Fibroblast of upper back skin (primary cell): ENCODE results near the gene MAP4K2.

Experiments
- DNase-seq: peaks from one replicate; pipeline ENCODE4 v3.0.0-alpha.2; 2013

MAP4K2 gene

GRCh38 chr11:64766881-64767280 lies 36.1 kb downstream of the MAP4K2 start:
- no peak for DNase-seq

DNA sequence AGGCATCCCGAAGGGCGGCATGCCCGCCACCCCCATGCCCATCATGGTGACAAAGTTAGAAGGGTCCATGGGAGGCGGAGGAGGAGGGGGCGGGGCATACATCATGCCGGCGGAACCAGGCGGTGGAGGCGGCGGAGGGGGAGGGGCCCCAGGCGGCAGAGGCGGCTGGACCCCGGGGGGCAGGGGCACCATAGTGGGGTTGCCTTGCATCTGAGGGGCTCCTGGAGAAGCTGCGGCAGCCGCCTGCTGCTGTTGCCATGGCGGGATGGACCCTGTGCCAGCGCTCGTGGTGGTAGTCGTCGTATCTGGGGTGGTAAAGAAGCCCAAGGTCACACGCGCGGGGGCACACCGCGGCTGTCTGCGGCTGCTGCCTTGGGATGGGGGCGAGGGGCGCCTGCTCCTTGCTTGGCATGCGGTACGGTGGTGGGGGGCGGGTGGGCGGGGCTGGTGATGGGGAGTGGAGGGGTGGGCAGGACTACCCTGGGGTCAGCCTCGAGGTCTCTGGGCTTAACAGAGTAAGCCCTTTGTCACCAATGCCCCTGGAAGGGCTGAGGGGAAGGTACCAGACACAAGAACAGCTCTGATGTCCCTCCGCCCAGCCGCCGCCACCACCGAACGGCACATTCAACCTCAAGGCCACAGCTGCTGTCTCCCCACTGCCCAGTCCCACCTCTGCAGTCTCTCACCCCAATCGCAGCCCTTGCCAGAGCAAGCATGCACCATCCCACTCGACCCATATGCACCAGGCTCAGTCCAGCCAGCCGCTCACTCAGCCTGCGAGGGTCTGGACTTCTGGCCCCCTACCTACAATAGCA lies 37.0 kb downstream of the MAP4K2 start:
- no peak for DNase-seq

- DNase-seq, result no peak
Measured at GRCh38 chr11:64765291-64765850, 37.6 kb downstream of the MAP4K2 start.

- DNase-seq, result no peak
Measured at GRCh38 chr11:64764753-64765152, 38.3 kb downstream of the MAP4K2 start.

DNA sequence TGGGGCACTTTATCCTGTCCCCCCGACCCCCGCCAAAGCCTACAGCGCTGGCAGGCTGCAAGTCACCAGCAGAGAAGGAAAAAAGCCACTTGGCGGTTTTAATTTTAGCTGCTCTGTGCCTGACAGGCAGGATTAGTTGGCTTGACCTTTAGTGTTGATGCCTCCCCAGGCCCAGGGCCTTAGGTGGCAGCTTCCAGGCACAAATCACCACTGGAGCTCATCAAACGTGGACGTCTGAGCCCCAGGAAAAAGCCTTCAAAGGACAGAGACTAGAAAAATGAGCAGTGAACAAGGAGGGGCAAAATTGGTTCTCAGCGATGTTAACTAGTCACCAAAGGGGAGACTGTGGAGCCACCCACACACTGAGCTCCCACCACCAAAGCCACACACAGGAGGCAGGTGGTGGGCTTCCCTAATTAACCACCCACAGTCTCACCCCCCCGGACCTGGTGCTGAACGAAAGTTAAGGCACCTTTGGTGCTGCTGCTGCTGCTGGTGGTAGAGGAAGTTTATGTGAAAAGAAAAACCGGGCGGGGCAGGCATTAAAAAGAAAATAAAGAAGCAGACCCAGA lies 38.9 kb downstream of the MAP4K2 start:
- no peak for DNase-seq

DNA sequence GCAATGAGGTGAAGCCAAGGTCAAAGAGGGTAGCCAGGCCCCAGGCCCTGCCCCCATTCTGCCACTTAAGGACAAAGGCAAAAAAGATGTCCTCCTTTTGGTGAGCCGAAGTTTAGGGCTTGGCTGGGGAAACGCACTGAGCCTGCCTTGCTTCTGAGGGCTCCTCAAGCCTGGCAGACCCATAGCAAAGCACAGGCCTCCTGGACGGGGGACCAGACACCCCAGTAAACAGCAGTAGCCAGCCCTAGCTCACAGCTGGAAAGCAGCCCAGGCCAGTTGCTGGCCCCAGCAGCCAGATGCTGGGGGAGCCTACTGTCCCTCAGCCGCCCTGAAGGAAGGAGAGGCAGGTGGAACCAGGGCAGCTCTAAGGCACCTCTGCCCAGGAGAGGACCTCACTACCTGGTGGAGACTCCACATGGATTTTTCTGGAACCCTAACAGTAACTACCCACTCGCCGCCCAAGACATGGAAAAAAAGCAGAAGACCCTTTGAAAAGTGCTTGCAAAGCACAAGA lies 39.4 kb downstream of the MAP4K2 start:
- DNase-seq, result no peak

DNA sequence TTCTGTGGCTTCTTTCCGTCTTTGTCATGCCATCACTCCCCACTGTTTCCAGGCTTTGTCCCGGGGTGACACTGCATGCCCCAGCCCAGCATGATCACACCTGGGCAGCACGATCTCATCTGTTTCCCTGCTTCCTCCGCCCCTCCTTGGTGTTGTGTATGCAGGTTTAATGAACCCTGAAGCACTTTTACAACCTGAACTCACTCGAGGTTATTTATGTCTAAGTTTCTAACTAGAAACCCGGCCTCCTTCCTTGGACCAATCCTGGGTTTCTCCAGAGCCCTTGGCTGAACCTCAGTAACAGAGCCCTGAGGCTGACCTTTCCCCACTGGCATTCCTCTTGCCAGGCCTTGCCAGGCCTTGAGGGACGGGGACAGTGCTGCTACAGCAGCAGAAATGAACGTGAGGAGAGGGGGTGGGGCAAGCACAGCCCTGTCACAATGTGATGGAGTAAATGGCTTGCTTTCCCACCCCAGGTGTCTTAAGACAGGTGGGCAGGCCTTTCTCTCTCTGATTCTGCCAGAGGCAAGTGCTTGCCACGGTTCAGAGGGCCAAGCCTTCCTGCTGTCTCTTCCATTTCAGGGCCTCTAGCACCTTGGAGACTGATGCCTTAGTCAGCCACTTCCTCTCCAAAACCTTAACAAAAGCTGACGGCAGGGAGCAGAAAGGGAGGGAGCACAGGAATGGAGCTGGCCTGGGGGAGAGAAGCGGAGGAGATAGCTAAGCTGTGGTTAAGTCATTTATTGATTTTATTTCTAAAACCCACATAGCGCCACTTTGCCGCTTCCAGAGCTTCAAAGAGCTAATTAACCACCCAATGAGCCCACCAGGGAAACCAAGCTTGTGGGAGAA lies 40.1 kb downstream of the MAP4K2 start:
- peak; percentile 67 for DNase-seq

GRCh38 chr11:64762277-64762673 lies 40.7 kb downstream of the MAP4K2 start:
- no peak for DNase-seq

DNA sequence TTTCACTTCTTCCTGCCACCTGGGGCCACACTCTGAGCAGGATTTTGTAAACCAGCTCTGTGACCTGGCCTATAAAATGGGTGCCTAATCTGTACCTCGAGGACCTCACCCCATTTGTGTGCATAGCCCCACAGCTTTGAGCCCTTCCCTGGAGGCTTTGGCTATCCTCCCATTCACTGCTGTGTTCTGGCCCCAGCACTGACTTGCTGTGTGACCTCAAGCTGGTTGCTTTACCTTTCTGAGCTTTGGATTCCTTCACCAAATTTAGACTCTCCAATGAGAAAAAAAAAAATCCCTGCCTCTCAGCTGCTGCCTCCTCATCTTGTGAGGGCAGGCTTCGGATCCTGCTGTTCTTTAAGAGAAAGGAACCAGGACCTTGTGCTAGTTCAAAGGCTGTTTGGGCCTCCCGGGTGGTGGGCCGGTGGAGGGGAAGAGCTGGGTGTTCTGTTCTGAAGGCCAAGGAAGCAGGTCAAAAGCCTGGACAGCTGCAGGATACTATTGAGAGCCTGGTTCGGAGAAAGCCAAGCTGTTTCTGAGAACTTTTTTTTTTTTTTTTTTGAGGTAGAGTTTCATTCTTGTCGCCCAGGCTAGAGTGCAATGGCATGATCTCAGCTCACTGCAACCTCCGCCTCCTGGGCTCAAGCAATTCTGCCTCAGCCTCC lies 42.1 kb downstream of the MAP4K2 start:
- DNase-seq, result no peak

DNA sequence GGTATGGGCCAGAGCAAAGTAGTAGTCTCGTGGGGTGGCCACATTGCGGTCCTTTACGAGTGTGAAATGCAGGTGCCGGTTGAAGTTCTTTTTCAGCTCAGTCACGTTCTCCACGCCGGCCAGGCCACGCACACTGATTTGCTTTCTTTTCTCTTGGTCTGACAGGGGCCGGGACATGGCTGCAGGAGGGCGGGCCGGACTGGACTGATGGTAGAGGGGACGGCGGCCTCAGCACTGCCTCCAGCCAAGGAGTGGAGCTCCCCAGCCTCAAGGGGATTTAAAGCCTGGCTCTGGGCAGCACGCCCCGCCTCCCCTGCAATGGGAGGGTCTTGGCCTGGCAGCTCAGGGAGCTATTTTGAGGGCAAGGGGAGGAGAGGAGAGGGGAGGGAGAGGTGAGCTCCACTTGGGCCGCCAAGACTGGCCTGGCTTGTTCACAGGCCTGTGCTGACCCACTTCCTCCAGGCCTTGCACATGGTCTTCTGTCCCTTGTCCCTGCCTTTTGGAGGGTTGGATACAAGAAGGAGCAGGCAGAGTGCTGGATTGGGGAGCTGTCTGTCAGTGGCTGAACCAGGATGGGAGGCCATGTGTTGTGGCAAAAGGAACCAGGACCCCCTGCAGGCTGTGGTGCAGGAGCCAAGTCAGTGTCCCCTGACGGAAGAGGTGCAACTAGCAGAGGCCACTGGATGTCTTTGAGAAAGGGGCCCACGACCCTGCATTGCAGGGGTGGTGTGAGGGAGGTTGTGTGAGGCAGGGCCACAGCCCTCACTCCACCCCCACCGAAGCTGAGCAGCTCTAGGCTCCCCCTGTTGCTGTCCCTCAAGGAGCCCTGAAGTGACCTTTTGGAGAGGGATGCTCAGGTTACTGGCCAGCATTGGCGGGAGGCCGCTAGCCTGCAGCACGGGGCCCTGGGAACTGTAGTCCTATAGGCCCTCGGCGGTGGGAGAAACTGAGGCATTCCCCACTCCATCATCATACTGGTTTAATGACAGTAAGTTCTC lies 43.0 kb downstream of the MAP4K2 start, which contains the start of gene PYGM:
PYGM (minus strand) TSS at position 253 of the 998 bp plus-strand sequence; CDS start at position 177, 76 bp downstream.
- peak; percentile 61 for DNase-seq

DNA sequence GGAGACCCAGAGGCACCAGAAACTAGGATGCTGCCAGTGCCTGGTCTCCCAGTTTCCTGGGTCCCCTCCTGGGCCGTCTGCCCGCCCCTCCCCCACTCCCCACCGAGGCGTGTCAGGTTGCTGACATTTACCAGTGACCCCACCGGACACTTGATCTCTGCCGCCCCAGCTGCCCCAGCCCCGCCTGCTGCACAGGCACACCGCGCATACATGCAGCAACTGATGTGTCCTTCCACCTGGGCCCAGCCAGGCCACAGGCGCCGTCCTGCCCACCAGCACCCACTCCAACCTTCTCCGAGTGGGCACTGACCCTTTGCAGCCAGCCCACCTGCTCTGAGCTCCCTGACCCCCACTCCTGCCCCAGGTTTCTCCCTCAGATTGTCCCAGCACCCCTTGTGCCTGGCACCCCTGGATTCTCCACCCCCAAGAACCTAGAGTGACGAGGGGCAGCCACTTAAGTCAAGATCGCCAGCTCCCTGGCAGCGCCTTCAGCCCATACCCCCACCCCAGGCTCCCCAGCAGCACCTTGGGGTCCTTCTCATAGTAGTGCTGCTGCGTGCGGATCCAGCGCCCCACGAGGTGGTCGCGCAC lies 43.8 kb downstream of the MAP4K2 start:
- DNase-seq, result no peak

DNA sequence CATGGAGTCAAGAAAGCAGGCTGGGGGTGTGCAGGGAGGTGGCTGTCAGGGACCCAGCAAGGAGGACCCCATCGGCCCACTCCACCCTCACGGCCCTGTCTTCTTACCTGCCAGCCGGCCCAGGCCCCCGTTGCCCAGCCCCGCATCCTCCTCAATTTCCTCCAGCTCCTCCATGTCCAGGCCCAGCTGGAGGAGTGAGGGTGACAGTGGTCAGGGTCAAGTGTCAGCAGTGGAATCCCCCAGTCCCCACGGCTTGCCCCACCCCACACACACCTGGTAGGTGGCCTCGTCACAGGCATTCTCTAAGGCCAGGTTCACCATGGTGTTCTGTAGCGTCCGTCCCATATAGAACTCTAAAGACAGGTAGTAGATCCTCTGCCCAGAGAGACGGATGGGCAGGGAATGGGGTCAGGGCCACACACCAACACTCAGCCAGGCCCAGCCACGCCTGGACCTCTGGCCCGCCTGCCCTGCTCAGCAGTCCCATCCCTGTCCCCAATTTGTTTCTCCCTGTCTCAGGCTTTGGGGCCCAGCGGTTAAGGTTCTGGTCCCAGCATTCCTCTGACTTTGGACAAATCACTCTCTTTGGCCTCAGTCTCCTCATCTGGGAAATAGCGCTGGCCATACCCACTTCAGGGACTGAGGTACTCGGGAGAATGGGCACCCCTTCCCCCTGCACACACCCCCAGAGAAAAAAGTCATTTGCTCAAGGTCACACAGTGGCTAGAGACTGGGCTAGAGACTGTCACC lies 44.5 kb downstream of the MAP4K2 start:
- no peak for DNase-seq

DNA sequence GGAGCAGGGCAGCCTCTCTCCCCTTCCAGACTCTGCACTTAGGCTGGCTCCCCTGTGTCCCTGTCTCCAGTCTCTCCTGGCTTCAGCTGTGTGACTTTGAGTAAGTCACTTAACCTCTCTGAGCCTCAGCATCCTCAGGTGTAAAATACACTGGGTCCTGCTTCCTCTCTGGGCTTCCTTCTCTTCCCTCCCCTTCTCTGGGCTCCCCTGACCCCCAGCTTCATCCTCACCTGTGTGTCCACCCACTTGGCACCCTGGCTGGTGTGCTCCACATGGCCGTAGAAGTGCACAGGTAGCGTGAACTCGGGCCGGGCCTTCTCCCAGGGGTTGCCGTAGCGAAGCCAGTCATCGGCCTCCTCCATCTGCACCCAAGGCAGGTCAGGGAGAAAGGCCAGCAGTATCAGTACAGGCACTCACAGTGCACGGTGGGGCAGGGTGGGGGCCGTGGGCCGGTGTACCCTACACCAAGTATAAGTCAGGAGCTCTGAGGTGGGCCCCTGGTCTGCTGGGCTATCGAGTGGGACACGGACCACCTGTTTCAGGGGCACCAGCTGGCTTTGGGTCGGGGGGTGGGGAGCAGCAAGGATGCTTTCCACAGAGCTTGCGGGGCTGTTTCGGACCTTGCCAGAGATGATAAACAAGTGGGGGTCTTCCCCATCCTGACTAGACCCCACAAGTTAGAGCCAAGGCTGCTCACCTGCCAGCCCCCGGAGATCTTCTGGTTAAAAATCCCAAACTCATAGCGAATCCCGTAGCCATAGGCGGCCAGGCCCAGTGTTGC lies 45.3 kb downstream of the MAP4K2 start:
- no peak for DNase-seq

GRCh38 chr11:64755681-64756361 lies 47.2 kb downstream of the MAP4K2 start:
- DNase-seq, result no peak

GRCh38 chr11:64754919-64755662 lies 47.9 kb downstream of the MAP4K2 start:
- no peak for DNase-seq

DNA sequence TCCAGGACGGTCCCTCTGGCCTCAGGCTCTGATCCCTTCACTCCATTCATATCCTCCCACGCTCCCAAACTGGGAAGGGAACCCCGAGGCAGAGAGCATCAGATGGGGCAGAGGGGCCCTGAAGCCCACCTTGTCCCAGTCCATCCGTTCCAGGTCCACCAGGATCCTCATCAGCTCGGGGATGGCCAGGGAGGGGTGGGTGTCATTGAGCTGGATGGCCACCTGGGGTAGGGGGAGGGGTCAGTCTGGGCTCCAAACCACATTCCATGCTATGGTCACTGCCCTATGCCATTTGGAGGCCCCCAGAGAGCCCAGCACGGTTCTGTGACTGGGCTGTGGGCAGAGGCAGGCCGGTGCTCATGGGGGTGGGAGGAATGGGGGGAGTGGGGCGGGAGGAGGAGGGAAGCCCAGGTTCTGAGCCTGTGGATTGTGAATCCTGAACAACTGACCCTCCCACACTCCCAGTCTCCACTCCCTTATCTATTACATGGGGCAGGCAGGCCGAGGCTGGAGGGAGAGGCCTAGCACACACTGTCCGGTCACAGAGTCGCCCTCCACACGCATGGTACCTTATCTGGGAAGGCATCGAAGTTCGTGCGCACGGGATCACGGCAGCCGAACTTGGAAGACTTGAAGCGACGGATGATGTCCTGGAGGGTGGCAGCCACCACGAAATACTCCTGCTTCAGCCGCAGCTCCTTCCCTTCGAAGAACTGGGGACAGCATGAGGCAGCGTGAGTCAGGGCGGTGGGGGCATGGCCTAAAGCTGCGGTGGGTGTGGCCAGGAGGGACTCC lies 48.7 kb downstream of the MAP4K2 start:
- DNase-seq, result no peak
